ENCODE measurements around the gene CFAP410.

DNA sequence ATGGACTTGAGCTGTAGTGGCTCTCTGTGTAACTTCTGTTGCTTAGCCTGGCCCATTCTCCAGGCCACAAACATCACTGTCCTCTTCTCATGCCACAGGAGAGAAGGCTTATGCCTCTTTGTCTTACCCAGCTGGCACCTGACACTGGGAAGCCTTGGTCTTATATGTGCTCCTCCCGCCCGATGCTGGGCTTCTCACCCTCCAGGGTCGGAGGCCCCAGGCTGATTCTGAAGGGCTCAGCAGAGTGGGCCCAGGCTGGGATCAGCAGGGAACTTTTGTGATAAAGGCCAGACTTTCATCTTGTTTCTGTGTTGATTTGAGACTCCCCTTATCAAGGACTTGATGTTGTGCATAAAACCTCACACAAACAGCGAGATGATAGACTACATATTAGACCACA is 44.0 kb upstream of the CFAP410 start:
- TF ChIP-seq POLR2A (IDR thresholded peaks at IDR 0.05) = no peak
- TF ChIP-seq, protein P1, sequence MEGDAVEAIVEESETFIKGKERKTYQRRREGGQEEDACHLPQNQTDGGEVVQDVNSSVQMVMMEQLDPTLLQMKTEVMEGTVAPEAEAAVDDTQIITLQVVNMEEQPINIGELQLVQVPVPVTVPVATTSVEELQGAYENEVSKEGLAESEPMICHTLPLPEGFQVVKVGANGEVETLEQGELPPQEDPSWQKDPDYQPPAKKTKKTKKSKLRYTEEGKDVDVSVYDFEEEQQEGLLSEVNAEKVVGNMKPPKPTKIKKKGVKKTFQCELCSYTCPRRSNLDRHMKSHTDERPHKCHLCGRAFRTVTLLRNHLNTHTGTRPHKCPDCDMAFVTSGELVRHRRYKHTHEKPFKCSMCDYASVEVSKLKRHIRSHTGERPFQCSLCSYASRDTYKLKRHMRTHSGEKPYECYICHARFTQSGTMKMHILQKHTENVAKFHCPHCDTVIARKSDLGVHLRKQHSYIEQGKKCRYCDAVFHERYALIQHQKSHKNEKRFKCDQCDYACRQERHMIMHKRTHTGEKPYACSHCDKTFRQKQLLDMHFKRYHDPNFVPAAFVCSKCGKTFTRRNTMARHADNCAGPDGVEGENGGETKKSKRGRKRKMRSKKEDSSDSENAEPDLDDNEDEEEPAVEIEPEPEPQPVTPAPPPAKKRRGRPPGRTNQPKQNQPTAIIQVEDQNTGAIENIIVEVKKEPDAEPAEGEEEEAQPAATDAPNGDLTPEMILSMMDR (IDR thresholded peaks at IDR 0.05) = no peak
- TF ChIP-seq POLR2AphosphoS5 (IDR thresholded peaks at IDR 0.05) = no peak

Measured in prostate gland (tissue), 2 donors.